SH-SY5Y (cell line): ENCODE results near the gene LNPEP.

Source experiments
- GATA2 ChIP-seq: IDR thresholded peaks from 2 replicates; pipeline ENCODE4 v1.6.1; 2011; ENCODE audit warnings: mild to moderate bottlenecking, low read depth, low read length
- GATA3 ChIP-seq: IDR thresholded peaks from 2 replicates; pipeline ENCODE4 v1.6.1; 2011; ENCODE audit warnings: low read depth, mild to moderate bottlenecking, low read length, moderate library complexity

DNA sequence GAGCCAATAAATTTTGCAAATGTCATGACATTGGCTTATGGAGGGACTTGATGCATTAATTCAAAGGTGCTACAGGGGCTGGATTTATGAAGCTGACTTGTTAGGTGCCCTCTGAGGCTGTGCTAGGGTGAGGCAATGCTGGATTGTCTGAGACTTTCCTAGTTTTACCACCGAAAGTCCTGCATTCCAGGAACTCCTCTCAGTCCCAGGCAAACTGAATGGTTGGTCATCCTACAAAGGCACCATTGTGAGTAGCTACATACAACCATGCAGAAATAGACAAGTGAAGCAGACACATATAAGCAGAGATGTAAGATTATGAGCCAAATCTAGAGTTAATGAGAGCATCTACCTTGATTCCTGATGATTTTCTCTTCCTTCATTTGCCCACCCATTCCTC, 111.2 kb downstream of the LNPEP start:
- no peak for TF ChIP-seq GATA2
- no peak for TF ChIP-seq GATA3
